D721Med (cell line): ENCODE data around the gene BBIP1.

Experiments used
- DNase-seq: peaks from one replicate; pipeline ENCODE4 v3.0.0; 2011; ENCODE audit warnings: low spot score; ENCODE audit not compliant: insufficient read length
- FAIRE-seq: peaks from 2 replicates; lab custom pipeline; 2011; peaks lifted over from hg19 to GRCh38; lab: Jason Lieb, UNC
- TF ChIP-seq, protein P1 (sequence below): IDR thresholded peaks from 2 replicates; pipeline ENCODE4 v1.5.1; 2012; ENCODE audit warnings: mild to moderate bottlenecking, control low read depth; ENCODE audit not compliant: insufficient read depth; ENCODE audit errors: missing control alignments

BBIP1 gene

DNA sequence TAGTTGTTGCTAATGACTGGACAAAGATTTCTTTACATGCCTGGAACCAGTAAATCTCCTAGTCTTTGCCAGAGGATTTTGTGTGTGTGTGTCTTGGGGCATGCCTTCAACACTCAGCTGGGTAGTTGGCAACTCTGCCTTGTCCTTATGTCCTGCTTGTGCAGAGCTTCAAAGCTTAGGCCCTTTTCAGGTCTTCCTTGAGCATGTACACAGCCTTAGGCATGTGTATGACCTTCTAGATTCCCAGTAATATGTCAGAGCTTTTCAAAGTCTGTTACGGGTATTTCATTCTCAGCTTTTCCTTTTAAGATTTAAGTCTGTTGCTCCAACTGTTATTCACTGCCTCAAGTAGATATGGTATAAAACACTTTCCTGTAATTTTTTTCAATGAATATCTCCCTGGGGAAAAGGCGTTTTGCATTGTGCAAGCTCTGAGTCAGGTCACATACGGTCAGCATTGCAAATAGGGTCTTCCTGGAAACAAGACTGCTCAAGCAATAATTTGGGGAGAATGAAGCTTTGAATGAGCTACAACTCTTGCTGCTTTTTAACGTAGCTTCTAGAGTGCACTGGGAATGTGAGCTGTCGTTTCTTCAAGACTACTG lies 25.9 kb upstream of the BBIP1 start:
- FAIRE-seq: no peak
- TF ChIP-seq, protein P1, sequence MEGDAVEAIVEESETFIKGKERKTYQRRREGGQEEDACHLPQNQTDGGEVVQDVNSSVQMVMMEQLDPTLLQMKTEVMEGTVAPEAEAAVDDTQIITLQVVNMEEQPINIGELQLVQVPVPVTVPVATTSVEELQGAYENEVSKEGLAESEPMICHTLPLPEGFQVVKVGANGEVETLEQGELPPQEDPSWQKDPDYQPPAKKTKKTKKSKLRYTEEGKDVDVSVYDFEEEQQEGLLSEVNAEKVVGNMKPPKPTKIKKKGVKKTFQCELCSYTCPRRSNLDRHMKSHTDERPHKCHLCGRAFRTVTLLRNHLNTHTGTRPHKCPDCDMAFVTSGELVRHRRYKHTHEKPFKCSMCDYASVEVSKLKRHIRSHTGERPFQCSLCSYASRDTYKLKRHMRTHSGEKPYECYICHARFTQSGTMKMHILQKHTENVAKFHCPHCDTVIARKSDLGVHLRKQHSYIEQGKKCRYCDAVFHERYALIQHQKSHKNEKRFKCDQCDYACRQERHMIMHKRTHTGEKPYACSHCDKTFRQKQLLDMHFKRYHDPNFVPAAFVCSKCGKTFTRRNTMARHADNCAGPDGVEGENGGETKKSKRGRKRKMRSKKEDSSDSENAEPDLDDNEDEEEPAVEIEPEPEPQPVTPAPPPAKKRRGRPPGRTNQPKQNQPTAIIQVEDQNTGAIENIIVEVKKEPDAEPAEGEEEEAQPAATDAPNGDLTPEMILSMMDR: no peak
- DNase-seq: no peak

- FAIRE-seq (no peak), DNase-seq (no peak)
- TF ChIP-seq, protein P1: no peak
Observed at GRCh38 chr10:110939419-110939818, 20.4 kb upstream of the BBIP1 start.

DNA sequence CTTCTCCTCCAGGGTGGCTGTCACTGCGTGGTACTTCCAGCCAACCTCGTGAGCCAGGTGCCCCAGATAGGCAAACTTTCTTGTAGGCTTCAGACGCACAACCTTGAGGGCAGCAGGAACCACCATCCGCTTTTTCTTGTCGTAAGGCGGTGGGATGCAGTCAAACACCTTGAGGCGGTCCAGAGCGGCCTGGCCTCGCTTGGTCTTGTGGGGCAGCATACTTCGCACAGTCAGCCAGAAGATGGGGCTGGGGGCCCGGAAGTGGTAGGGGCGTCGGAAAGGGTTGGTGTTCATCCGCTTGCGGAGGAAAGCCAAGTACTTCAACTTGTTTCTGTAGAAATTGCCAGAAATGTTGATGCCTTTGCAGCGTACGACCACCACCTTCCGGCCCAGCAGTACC lies 17.8 kb upstream of the BBIP1 start:
- no peak for FAIRE-seq

DNA sequence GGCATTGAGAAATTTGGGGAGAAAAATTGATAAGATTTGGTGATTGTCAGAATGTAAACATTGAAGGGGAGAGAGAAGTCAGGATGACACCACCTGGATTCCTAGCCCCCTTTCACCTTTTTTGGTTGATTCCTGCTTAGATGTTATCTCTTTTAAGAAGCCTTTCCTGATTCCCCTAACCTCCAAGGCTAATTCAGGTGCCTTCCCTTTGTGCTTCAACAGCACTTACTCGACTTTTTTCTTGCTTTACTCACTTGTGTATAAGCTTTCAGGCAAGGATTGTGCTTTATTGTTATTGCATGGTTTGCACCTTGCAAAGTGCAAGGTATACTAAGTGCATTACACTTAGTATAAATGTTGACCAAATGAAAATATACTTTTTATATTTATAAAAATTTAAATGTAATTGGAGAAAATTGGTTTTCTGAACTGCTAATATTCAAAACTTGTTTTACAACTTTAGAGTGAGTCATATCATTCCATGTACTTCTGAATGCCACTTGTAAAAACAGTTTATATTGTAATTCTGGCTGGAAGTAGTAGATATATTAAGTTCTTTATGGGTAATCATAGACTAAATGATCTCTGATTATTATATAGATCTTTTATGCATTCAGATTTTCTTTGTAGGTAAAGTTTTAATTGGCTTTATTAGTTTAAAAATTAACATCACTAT lies 13.7 kb upstream of the BBIP1 start:
- no peak for FAIRE-seq
- TF ChIP-seq, protein P1: no peak
- DNase-seq: no peak

More for the DNA sequence above, 17.8 kb upstream of the BBIP1 start:
- no peak for DNase-seq
- TF ChIP-seq, protein P1: no peak

- TF ChIP-seq, protein P1: no peak
- FAIRE-seq: no peak
- DNase-seq: no peak
Observed at GRCh38 chr10:110931769-110932381, 12.9 kb upstream of the BBIP1 start.

- no peak for FAIRE-seq
- no peak for DNase-seq
- TF ChIP-seq, protein P1: no peak
Observed at GRCh38 chr10:110927461-110927860, 8.5 kb upstream of the BBIP1 start.
